HG03354 (cell line): ENCODE data around the gene GAPVD1.
"Not testable (repeated sequence)": the region's sequence is repeated elsewhere in the genome, so short reads cannot be mapped to it uniquely, and the experiment has no call there.

ENCODE experiments used
- ATAC-seq: cut with Tn5 transposase; IDR thresholded peaks from one replicate; pipeline ENCODE4 v1.9.1; 2021; ENCODE audit warnings: mild to moderate bottlenecking; ENCODE audit not compliant: unreplicated experiment, poor library complexity, severe bottlenecking

The GAPVD1 gene

GRCh38 chr9:125241863-125242739 is 19.5 kb upstream of the GAPVD1 start:
- peak; percentile 26 for ATAC-seq

- no peak for ATAC-seq
These were observed 17.8 kb upstream of the GAPVD1 start for GRCh38 chr9:125243792-125244260.

GRCh38 chr9:125246261-125246667 is 15.4 kb upstream of the GAPVD1 start:
- no peak for ATAC-seq

GRCh38 chr9:125254231-125254630 is 7.4 kb upstream of the GAPVD1 start:
- ATAC-seq = no peak

- ATAC-seq = no peak
These were observed 5.7 kb upstream of the GAPVD1 start for GRCh38 chr9:125255781-125256391.

GRCh38 chr9:125258160-125258785 is 3.4 kb upstream of the GAPVD1 start:
- no peak for ATAC-seq

- ATAC-seq = no peak
These were observed 2.6 kb upstream of the GAPVD1 start for GRCh38 chr9:125258832-125259534.

- no peak for ATAC-seq
These were observed 1.1 kb upstream of the GAPVD1 start for GRCh38 chr9:125260561-125260960.

- peak; percentile 13 for ATAC-seq
These were observed 817 bp downstream of the GAPVD1 start for GRCh38 chr9:125262294-125262991.

- not testable (repeated sequence) for ATAC-seq
These were observed 2.4 kb downstream of the GAPVD1 start for GRCh38 chr9:125264068-125264467.

- ATAC-seq = no peak
These were observed 6.9 kb downstream of the GAPVD1 start for GRCh38 chr9:125268394-125269013.

- ATAC-seq = no peak
These were observed 7.4 kb downstream of the GAPVD1 start for GRCh38 chr9:125269014-125269397.

GRCh38 chr9:125271081-125271480 is 9.5 kb downstream of the GAPVD1 start:
- no peak for ATAC-seq

GRCh38 chr9:125272697-125273096 is 11.1 kb downstream of the GAPVD1 start:
- ATAC-seq = no peak

GRCh38 chr9:125276771-125277170 is 15.1 kb downstream of the GAPVD1 start:
- no peak for ATAC-seq

GRCh38 chr9:125277411-125277810 is 15.8 kb downstream of the GAPVD1 start:
- no peak for ATAC-seq

- no peak for ATAC-seq
These were observed 19.3 kb downstream of the GAPVD1 start for GRCh38 chr9:125280945-125281344.

GRCh38 chr9:125284855-125285254 is 23.2 kb downstream of the GAPVD1 start:
- no peak for ATAC-seq

- ATAC-seq = not testable (repeated sequence)
These were observed 25.4 kb downstream of the GAPVD1 start for GRCh38 chr9:125286935-125287433.
